HEK293 (cell line): ENCODE data around the gene SREBF1.

ENCODE experiments used
- CTCF ChIA-PET: fragments of 350-600 bp; formaldehyde crosslinking; extraction: SDS; loops from one replicate; lab custom pipeline; 2021; ENCODE audit warnings: antibody characterized with exemption; lab: Yijun Ruan, JAX
- POLR2A ChIA-PET: fragments of 300-600 bp; formaldehyde crosslinking; extraction: SDS; loops from one replicate; lab custom pipeline; 2020; ENCODE audit warnings: antibody characterized with exemption, inconsistent platforms; lab: Yijun Ruan, JAX
- H3K27ac ChIP-seq: fragments of 200-500 bp; sonication (Bioruptor generic); 2 replicates; pipeline ENCODE4 v1.5.1; 2014; ENCODE audit warnings: low read depth, low read length, control low read depth, inconsistent platforms; ENCODE audit errors: extremely low read depth
- H3K36me3 ChIP-seq, 2 experiments: fragments of 200-500 bp in 1 of 2; sonication (Bioruptor generic) in 1 of 2; 1 replicate in 1 of 2; 2 replicates in 1 of 2; pipeline ENCODE4 v1.5.1; 2014 to 2017; ENCODE audit warnings: inconsistent platforms in 2 of 2, low read length in 2 of 2; ENCODE audit not compliant: control insufficient read depth in 2 of 2, insufficient read depth in 1 of 2
- H3K4me1 ChIP-seq: fragments of 200-500 bp; sonication (Bioruptor generic); 2 replicates; pipeline ENCODE4 v1.5.1; 2014; ENCODE audit warnings: mild to moderate bottlenecking, low read length, inconsistent platforms; ENCODE audit not compliant: control insufficient read depth, insufficient read depth
- H3K4me3 ChIP-seq: 2 replicates; pipeline ENCODE4 v1.5.1; 2011; ENCODE audit warnings: low read depth, mild to moderate bottlenecking, control low read depth, low read length, moderate library complexity
- H3K9me3 ChIP-seq: fragments of 200-500 bp; sonication (Bioruptor generic); 2 replicates; pipeline ENCODE4 v1.5.1; 2014; ENCODE audit warnings: low read depth, low read length, inconsistent platforms; ENCODE audit not compliant: control insufficient read depth, insufficient read depth
- IKZF3 ChIP-seq: fragments of 450-650 bp; IDR thresholded peaks from 2 replicates; pipeline ENCODE4 v1.5.0; 2018; ENCODE audit warnings: missing biosample characterization, mild to moderate bottlenecking, missing genetic modification characterization, moderate library complexity
- KLF1 ChIP-seq: fragments of 450-650 bp; formaldehyde crosslinking; IDR thresholded peaks from 2 replicates; pipeline ENCODE4 v1.5.1; 2016; ENCODE audit warnings: missing biosample characterization, missing genetic modification characterization
- RBAK ChIP-seq: fragments of 450-650 bp; formaldehyde crosslinking; IDR thresholded peaks from 2 replicates; pipeline ENCODE4 v1.5.1; 2016; ENCODE audit warnings: missing biosample characterization, missing genetic modification characterization
- SP2 ChIP-seq: fragments of 450-650 bp; formaldehyde crosslinking; IDR thresholded peaks from 2 replicates; pipeline ENCODE4 v1.5.1; 2016; ENCODE audit warnings: missing biosample characterization, missing genetic modification characterization
- ZFHX2 ChIP-seq: fragments of 450-650 bp; formaldehyde crosslinking; conservative IDR thresholded peaks from 2 replicates; pipeline ENCODE4 v1.5.1; 2016; ENCODE audit warnings: missing biosample characterization, missing genetic modification characterization
- ZIC2 ChIP-seq: fragments of 450-650 bp; formaldehyde crosslinking; IDR thresholded peaks from 2 replicates; pipeline ENCODE4 v1.5.1; 2016; ENCODE audit warnings: missing biosample characterization, missing genetic modification characterization
- ZNF114 ChIP-seq: fragments of 450-650 bp; formaldehyde crosslinking; IDR thresholded peaks from 2 replicates; pipeline ENCODE4 v1.5.0; 2017; ENCODE audit warnings: missing biosample characterization, missing genetic modification characterization
- ZNF174 ChIP-seq: fragments of 450-650 bp; formaldehyde crosslinking; IDR thresholded peaks from 2 replicates; pipeline ENCODE4 v1.5.0; 2017; ENCODE audit warnings: missing biosample characterization, mild to moderate bottlenecking, missing genetic modification characterization
- ZNF302 ChIP-seq: fragments of 450-650 bp; formaldehyde crosslinking; IDR thresholded peaks from 2 replicates; pipeline ENCODE4 v1.5.1; 2016; ENCODE audit warnings: missing biosample characterization, missing genetic modification characterization, low read depth
- ZNF311 ChIP-seq: fragments of 450-650 bp; formaldehyde crosslinking; IDR thresholded peaks from 2 replicates; pipeline ENCODE4 v1.5.1; 2017; ENCODE audit warnings: missing biosample characterization, missing genetic modification characterization, borderline replicate concordance
- ZNF366 ChIP-seq: fragments of 450-650 bp; formaldehyde crosslinking; conservative IDR thresholded peaks from 2 replicates; pipeline ENCODE4 v1.5.1; 2016; ENCODE audit warnings: missing biosample characterization, missing genetic modification characterization
- ZNF423 ChIP-seq: fragments of 450-650 bp; formaldehyde crosslinking; IDR thresholded peaks from 2 replicates; pipeline ENCODE4 v1.5.1; 2016; ENCODE audit warnings: missing biosample characterization, missing genetic modification characterization
- ZNF529 ChIP-seq: fragments of 450-650 bp; formaldehyde crosslinking; IDR thresholded peaks from 2 replicates; pipeline ENCODE4 v1.5.1; 2017; ENCODE audit warnings: missing genetic modification characterization, missing biosample characterization; ENCODE audit not compliant: insufficient replicate concordance
- ZNF530 ChIP-seq: fragments of 450-650 bp; formaldehyde crosslinking; IDR thresholded peaks from 2 replicates; pipeline ENCODE4 v1.5.1; 2016; ENCODE audit warnings: low read depth, missing biosample characterization, missing genetic modification characterization
- ZNF571 ChIP-seq: fragments of 450-650 bp; formaldehyde crosslinking; IDR thresholded peaks from 2 replicates; pipeline ENCODE4 v1.5.0; 2017; ENCODE audit warnings: missing biosample characterization, missing genetic modification characterization
- ZNF585B ChIP-seq: fragments of 450-650 bp; formaldehyde crosslinking; IDR thresholded peaks from 2 replicates; pipeline ENCODE4 v1.5.1; 2016; ENCODE audit warnings: missing biosample characterization, missing genetic modification characterization
- ZNF654 ChIP-seq: fragments of 450-650 bp; formaldehyde crosslinking; IDR thresholded peaks from 2 replicates; pipeline ENCODE4 v1.5.1; 2016; ENCODE audit warnings: low read depth, missing biosample characterization, missing genetic modification characterization
- ZNF768 ChIP-seq: fragments of 450-650 bp; formaldehyde crosslinking; IDR thresholded peaks from 2 replicates; pipeline ENCODE4 v1.5.1; 2018; ENCODE audit warnings: missing biosample characterization, mild to moderate bottlenecking, missing genetic modification characterization
- ZNF776 ChIP-seq: fragments of 450-650 bp; formaldehyde crosslinking; IDR thresholded peaks from 2 replicates; pipeline ENCODE4 v1.5.0; 2017; ENCODE audit warnings: missing biosample characterization, missing genetic modification characterization, borderline replicate concordance
- TF ChIP-seq, protein P1 (sequence below): fragments of 450-650 bp; formaldehyde crosslinking; IDR thresholded peaks from 2 replicates; pipeline ENCODE4 v1.5.1; 2016; ENCODE audit warnings: missing biosample characterization, missing genetic modification characterization
- TF ChIP-seq, protein P2 (sequence below): fragments of 450-650 bp; IDR thresholded peaks from 2 replicates; pipeline ENCODE4 v1.5.1; 2018; ENCODE audit warnings: missing biosample characterization, missing genetic modification characterization
- TF ChIP-seq, protein P3 (sequence below): fragments of 450-650 bp; formaldehyde crosslinking; IDR thresholded peaks from 2 replicates; pipeline ENCODE4 v1.5.1; 2017; ENCODE audit warnings: missing biosample characterization, missing genetic modification characterization
- TF ChIP-seq, protein P4 (sequence below): fragments of 450-650 bp; formaldehyde crosslinking; IDR thresholded peaks from 2 replicates; pipeline ENCODE4 v1.5.1; 2016; ENCODE audit warnings: missing biosample characterization, missing genetic modification characterization

The SREBF1 gene

DNA sequence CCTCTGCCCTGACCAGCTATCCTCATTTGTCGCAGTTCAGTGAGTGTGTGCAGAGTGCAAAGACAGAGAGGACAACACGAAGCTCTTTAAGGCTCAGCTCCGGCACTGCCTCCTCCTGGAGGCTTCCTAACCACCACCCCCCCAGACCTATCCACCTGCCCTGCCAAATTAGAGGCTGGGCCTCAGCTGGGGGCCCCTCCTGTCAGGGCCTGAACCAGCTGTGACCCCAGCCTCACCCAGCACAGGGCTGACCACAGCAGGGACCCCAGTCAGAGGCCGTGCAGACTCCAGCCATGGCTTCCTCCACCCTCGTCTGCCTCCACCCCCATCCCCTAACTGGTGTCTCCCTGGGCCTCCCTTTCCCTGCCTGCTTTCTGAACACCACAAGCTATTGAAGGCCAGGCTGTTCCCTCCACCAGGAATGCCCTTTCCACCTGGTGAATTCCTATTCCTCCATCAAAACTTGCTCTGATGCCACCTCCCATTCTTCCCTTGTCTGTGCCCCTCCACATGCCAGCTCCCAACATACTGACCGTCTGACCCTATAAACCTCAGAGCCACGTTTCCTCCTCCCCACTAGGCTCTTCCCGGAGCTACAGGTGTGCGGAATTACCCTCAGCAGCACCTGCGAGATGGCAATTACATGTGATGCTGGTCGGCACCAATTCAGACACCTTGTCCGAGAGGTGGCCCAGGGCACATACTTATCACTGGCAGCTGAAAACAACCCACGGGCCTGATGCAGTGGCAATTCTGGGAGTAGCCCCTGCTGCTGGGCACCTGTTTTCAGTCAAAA lies 8.8 kb downstream of the SREBF1 start (continued):
- peak; percentile 37; the same call in 1 of the 2 replicates for TF ChIP-seq ZIC2 (tag by site-specific recombination)

DNA sequence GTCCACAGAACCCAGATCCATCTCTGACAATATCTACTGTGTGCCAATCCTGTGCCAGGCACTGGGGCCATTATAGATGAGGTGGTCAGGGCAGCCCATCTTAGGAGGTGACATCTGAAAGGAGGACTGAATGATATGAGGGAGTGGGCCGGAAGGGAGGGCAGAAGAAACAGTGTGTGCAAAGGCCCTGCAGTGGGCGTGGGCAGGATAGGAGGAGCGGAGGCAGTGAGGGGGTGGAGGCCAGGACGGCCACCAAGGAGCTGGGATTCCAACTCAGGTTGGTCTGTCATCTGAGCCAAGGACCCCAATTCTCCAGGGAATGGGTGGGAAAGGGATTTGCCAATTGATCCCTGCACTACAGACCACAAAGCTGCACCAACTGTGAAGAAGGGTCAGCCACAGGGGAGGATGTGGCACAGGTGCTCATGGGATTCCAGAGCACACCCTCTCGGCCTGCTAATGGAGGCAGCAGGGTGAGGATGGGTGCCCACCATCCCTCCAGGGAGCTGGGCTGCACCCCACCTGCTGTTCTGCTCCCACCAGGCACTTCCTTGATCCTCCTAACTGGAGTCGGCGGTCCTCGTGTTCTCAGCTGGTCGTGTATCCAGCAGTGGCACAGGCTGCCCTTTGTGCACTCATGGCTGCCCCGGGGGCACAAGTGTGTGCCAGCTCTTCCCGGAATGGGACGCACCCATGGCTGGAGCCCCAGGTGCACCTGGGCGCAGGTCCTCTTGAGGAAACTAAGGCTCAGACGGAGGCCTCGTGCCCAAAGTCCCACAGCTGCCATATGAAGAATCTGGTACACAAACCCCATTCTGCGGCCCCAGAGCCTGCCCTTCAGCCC lies 9.6 kb downstream of the SREBF1 start:
- Histone ChIP-seq H3K27ac (no peak overlapping the region), H3K4me3 (no peak overlapping the region), H3K4me1 (peaks cover 24% of the 10 kb centered on the region), H3K36me3 (peaks cover 0 to 4% of the 10 kb centered on the region in 2 experiments; a peak in 1 of 3 replicates), H3K9me3 (no peaks in the 10 kb centered on the region)
- CTCF ChIA-PET: interaction anchor here (1.8 to 2.4 kb wide), 2 partner anchors 16 to 92 kb away, joined by 6 to 11 read pairs; no protein-coding TSS in a partner anchor
- POLR2A ChIA-PET: interaction anchor here (11.4 kb wide), 1 partner anchor 11 kb away, joined by 181 read pairs; the partner anchor contains the start of gene SREBF1
- no peak for TF ChIP-seq SP2 (tag by site-specific recombination)
- no peak for TF ChIP-seq ZNF366 (tag by site-specific recombination)
- no peak for TF ChIP-seq ZNF302 (tag by site-specific recombination)
- TF ChIP-seq ZNF311 (tag by site-specific recombination): no peak
- TF ChIP-seq, protein P1, sequence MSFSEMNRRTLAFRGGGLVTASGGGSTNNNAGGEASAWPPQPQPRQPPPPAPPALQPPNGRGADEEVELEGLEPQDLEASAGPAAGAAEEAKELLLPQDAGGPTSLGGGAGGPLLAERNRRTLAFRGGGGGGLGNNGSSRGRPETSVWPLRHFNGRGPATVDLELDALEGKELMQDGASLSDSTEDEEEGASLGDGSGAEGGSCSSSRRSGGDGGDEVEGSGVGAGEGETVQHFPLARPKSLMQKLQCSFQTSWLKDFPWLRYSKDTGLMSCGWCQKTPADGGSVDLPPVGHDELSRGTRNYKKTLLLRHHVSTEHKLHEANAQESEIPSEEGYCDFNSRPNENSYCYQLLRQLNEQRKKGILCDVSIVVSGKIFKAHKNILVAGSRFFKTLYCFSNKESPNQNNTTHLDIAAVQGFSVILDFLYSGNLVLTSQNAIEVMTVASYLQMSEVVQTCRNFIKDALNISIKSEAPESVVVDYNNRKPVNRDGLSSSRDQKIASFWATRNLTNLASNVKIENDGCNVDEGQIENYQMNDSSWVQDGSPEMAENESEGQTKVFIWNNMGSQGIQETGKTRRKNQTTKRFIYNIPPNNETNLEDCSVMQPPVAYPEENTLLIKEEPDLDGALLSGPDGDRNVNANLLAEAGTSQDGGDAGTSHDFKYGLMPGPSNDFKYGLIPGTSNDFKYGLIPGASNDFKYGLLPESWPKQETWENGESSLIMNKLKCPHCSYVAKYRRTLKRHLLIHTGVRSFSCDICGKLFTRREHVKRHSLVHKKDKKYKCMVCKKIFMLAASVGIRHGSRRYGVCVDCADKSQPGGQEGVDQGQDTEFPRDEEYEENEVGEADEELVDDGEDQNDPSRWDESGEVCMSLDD (tag by site-specific recombination): no peak
- TF ChIP-seq, protein P2, sequence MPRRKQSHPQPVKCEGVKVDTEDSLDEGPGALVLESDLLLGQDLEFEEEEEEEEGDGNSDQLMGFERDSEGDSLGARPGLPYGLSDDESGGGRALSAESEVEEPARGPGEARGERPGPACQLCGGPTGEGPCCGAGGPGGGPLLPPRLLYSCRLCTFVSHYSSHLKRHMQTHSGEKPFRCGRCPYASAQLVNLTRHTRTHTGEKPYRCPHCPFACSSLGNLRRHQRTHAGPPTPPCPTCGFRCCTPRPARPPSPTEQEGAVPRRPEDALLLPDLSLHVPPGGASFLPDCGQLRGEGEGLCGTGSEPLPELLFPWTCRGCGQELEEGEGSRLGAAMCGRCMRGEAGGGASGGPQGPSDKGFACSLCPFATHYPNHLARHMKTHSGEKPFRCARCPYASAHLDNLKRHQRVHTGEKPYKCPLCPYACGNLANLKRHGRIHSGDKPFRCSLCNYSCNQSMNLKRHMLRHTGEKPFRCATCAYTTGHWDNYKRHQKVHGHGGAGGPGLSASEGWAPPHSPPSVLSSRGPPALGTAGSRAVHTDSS (tag by site-specific recombination): no peak
- no peak for TF ChIP-seq ZNF585B (tag by site-specific recombination)
- TF ChIP-seq ZNF423 (tag by site-specific recombination): 0 out of 2 replicates have a peak, but pooled peaks have one; percentile 34
- no peak for TF ChIP-seq ZNF530 (tag by site-specific recombination)
- TF ChIP-seq, protein P3, sequence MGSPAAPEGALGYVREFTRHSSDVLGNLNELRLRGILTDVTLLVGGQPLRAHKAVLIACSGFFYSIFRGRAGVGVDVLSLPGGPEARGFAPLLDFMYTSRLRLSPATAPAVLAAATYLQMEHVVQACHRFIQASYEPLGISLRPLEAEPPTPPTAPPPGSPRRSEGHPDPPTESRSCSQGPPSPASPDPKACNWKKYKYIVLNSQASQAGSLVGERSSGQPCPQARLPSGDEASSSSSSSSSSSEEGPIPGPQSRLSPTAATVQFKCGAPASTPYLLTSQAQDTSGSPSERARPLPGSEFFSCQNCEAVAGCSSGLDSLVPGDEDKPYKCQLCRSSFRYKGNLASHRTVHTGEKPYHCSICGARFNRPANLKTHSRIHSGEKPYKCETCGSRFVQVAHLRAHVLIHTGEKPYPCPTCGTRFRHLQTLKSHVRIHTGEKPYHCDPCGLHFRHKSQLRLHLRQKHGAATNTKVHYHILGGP (tag by site-specific recombination): no peak
- TF ChIP-seq KLF1 (tag by site-specific recombination): peak; percentile 34
- no peak for TF ChIP-seq ZNF571 (tag by site-specific recombination)
- TF ChIP-seq ZNF776 (tag by site-specific recombination): no peak
- peak; percentile 38; the same call in 1 of the 2 replicates for TF ChIP-seq IKZF3
- no peak for TF ChIP-seq ZNF654 (tag by site-specific recombination)
- TF ChIP-seq ZNF529 (tag by site-specific recombination): no peak
- TF ChIP-seq ZNF768: no peak
- TF ChIP-seq RBAK (tag by site-specific recombination): no peak
- TF ChIP-seq ZNF114: no peak
- peak; percentile 89 for TF ChIP-seq ZFHX2 (tag by site-specific recombination)
- no peak for TF ChIP-seq ZNF174
- TF ChIP-seq, protein P4, sequence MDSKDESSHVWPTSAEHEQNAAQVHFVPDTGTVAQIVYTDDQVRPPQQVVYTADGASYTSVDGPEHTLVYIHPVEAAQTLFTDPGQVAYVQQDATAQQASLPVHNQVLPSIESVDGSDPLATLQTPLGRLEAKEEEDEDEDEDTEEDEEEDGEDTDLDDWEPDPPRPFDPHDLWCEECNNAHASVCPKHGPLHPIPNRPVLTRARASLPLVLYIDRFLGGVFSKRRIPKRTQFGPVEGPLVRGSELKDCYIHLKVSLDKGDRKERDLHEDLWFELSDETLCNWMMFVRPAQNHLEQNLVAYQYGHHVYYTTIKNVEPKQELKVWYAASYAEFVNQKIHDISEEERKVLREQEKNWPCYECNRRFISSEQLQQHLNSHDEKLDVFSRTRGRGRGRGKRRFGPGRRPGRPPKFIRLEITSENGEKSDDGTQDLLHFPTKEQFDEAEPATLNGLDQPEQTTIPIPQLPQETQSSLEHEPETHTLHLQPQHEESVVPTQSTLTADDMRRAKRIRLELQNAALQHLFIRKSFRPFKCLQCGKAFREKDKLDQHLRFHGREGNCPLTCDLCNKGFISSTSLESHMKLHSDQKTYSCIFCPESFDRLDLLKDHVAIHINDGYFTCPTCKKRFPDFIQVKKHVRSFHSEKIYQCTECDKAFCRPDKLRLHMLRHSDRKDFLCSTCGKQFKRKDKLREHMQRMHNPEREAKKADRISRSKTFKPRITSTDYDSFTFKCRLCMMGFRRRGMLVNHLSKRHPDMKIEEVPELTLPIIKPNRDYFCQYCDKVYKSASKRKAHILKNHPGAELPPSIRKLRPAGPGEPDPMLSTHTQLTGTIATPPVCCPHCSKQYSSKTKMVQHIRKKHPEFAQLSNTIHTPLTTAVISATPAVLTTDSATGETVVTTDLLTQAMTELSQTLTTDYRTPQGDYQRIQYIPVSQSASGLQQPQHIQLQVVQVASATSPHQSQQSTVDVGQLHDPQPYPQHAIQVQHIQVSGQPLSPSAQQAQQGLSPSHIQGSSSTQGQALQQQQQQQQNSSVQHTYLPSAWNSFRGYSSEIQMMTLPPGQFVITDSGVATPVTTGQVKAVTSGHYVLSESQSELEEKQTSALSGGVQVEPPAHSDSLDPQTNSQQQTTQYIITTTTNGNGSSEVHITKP (tag by site-specific recombination): no peak
